Measurements from ENCODE around the gene UBL4A.

The UBL4A gene

DNA sequence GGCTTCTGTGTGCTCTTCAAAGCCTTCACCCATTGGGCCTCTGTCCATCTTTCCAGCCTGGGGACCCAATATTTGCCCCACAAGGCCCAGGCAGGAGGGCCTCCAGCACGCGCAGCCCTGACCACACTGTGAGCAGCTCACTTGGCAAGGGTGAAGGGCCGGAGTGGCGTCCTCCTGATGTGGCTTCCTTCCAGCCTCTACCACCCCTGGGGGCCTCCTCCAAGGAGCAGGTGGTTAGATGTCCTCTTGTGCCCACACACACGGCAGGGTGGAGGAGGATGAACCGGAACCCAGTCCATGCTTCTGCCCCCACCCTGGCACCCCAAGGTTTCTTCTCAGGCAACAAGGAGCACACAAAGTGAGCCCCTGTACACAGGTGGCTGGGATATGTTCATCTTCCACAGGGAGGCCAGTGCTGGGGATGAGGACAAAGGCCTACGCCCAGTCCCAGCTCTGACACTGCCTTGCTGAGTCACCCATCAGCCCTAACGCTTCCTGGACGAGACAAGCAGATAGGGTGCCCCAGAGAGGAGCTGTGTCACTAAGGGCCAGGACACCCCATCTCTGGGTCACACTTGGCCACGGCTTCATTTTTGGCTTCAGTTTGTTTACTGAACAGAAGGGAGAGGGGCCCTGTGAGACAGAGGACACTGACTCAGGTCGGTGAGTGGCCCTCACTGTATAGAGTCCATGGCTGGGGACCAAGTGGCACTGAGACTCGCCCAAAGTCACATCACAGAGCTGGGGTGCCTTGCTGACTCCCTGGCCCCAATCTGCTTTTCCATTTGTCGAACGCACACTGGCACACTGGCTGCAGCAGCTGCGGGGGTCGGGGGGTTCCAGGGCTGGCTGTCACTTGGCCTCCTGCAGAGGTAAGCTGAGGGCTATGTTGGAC is 1.9 kb downstream of the UBL4A start:
- Histone ChIP-seq H3K4me3 (ENCODE audit: low read depth, low read length) (no peak overlapping the region), H3K9me3 (ENCODE audit: control insufficient read depth, low read length) (no peaks in the 10 kb centered on the region), H3K4me1 (no peaks in the 10 kb centered on the region), H3K36me3 (ENCODE audit: control insufficient read depth, insufficient read depth, low read length) (no peaks in the 10 kb centered on the region), H3K27me3 (ENCODE audit: control insufficient read depth, insufficient read depth, low read length) (no peaks in the 10 kb centered on the region), H3K79me2 (no peaks in the 10 kb centered on the region), H2AFZ (no peak overlapping the region), H3K27ac (no peak overlapping the region), H3K9ac (no peak overlapping the region), H3K4me2 (ENCODE audit: low read length) (no peak overlapping the region)
- TF ChIP-seq, protein P1, sequence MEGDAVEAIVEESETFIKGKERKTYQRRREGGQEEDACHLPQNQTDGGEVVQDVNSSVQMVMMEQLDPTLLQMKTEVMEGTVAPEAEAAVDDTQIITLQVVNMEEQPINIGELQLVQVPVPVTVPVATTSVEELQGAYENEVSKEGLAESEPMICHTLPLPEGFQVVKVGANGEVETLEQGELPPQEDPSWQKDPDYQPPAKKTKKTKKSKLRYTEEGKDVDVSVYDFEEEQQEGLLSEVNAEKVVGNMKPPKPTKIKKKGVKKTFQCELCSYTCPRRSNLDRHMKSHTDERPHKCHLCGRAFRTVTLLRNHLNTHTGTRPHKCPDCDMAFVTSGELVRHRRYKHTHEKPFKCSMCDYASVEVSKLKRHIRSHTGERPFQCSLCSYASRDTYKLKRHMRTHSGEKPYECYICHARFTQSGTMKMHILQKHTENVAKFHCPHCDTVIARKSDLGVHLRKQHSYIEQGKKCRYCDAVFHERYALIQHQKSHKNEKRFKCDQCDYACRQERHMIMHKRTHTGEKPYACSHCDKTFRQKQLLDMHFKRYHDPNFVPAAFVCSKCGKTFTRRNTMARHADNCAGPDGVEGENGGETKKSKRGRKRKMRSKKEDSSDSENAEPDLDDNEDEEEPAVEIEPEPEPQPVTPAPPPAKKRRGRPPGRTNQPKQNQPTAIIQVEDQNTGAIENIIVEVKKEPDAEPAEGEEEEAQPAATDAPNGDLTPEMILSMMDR (IDR thresholded peaks at IDR 0.05): no peak

DNA sequence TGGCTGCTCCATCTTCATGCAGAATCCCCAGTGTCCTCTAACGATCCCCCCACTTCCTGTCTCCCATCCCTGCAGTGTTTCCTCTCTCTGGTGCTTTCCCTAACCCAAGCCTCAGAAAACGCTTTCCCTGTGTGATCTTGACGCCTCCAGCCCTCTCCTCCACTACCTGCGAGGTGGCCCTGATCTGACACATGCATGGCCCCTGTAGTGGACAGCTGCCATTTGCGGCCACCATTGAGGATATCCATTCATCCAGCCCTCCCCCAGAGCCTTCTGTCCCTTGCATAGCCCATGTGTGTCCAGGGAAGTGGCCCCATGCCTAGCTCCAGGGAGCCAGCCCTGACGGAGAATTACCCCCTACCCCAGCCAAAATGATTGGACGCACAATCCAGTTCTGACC is 3.1 kb downstream of the UBL4A start:
- Histone ChIP-seq H3K27ac (no peak overlapping the region), H3K4me2 (ENCODE audit: low read length) (no peak overlapping the region), H3K27me3 (ENCODE audit: control insufficient read depth, insufficient read depth, low read length) (no peaks in the 10 kb centered on the region), H3K9me3 (ENCODE audit: control insufficient read depth, low read length) (no peaks in the 10 kb centered on the region), H3K4me1 (no peaks in the 10 kb centered on the region), H3K9ac (no peak overlapping the region), H3K36me3 (ENCODE audit: control insufficient read depth, insufficient read depth, low read length) (no peaks in the 10 kb centered on the region), H3K4me3 (ENCODE audit: low read depth, low read length) (no peak overlapping the region), H2AFZ (no peak overlapping the region), H3K79me2 (no peaks in the 10 kb centered on the region)
- TF ChIP-seq, protein P1 (IDR thresholded peaks at IDR 0.05): no peak

DNA sequence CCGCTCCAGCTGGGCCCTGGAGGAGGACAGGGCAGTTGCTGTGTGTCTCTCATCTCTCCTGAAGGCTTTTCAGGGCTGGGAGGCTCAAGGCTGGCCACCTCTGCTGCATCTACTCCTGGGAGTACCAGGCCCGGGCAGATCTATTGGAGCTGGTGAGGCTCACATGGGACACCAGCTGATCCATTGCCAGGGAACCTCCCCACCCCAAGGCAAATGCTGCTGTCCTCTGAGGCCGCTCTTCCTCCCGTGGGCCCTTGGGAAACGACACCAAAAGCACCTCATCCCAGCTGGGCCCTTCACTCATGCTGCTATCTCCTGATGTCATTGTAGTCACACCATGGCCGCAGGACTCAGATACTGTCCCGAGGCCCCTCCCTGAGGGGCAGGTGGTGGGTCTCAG is 3.6 kb downstream of the UBL4A start:
- no peaks in the 10 kb centered on the region for H3K9me3 ChIP-seq (ENCODE audit: control insufficient read depth, low read length)

DNA sequence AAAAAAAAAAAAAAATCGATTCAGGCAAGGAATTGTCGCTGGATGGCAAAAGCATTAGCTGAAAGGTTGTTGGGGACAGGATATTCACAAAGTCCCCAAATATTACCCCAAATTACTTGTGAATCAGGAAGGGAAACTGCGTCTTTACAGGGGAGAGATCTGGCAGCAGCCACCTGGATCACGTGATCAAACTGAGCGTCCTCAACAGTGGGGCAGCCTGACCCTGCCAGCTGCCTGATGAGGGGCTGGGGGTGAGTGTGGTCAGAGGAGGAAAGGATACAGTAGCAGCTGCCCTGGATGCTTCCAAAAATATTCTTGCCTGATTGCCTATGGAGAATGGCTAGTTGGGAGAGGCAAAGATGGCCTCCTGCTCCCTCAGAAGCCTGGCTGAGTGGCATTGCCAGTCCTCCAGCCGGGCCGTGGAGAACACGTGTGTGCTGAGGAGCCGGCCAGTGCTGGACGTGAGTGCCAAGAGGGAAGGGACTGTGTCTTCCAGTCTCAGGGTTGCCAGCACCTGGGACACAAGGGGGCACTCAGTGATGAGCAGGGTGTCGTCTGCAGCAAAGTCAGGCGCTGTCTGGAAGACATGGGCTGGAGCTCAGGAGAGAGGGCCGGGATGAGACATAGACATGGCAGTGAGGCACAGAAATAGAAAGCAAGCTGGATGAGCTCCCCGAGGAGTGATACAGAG is 4.4 kb downstream of the UBL4A start:
- Histone ChIP-seq H3K9ac (no peak overlapping the region), H3K4me2 (ENCODE audit: low read length) (no peak overlapping the region), H3K27ac (no peak overlapping the region), H2AFZ (no peak overlapping the region), H3K4me1 (no peaks in the 10 kb centered on the region), H3K27me3 (ENCODE audit: control insufficient read depth, insufficient read depth, low read length) (no peaks in the 10 kb centered on the region), H3K79me2 (no peaks in the 10 kb centered on the region), H3K4me3 (ENCODE audit: low read depth, low read length) (no peak overlapping the region), H3K9me3 (ENCODE audit: control insufficient read depth, low read length) (no peaks in the 10 kb centered on the region), H3K36me3 (ENCODE audit: control insufficient read depth, insufficient read depth, low read length) (no peaks in the 10 kb centered on the region)
- TF ChIP-seq, protein P1 (IDR thresholded peaks at IDR 0.05): no peak

More for the DNA sequence above, 3.6 kb downstream of the UBL4A start:
- Histone ChIP-seq H3K36me3 (ENCODE audit: control insufficient read depth, insufficient read depth, low read length) (no peaks in the 10 kb centered on the region), H3K27me3 (ENCODE audit: control insufficient read depth, insufficient read depth, low read length) (no peaks in the 10 kb centered on the region), H3K4me1 (no peaks in the 10 kb centered on the region), H3K4me3 (ENCODE audit: low read depth, low read length) (no peak overlapping the region), H3K27ac (no peak overlapping the region), H2AFZ (no peak overlapping the region), H3K9ac (no peak overlapping the region), H3K4me2 (ENCODE audit: low read length) (no peak overlapping the region), H3K79me2 (no peaks in the 10 kb centered on the region)
- TF ChIP-seq, protein P1 (IDR thresholded peaks at IDR 0.05): no peak

All from parathyroid adenoma (tissue), 2 donors.